Measurements from ENCODE around the gene RALGAPA1.

- TF ChIP-seq CTCF (conservative IDR thresholded peaks at IDR 0.05; ENCODE audit: low read length) (no peak), EZH2phosphoT487 (IDR thresholded peaks at IDR 0.05; ENCODE audit: borderline replicate concordance, low read depth, low read length) (no peak)
These were observed 1.9 kb upstream of the RALGAPA1 start for GRCh38 chr14:35810963-35811362.
